ENCODE results near the gene CD96. TPM values are rescaled to one million over a fixed set of nuclear protein-coding genes. Genes with fewer than 3 reads are reported as not detected.

The CD96 gene
- polyA plus RNA-seq, 1 donor from 2014 or later, result not detected

GRCh38 chr3:111603679-111604078, 61.7 kb downstream of the CD96 start:
- Histone ChIP-seq H3K27ac (ENCODE audit: low read length) (no peak overlapping the region), H3K9ac (ENCODE audit: low read length) (no peak overlapping the region), H2AFZ (ENCODE audit: low read depth, low read length) (no peak overlapping the region), H3K9me3 (ENCODE audit: low read length) (no peaks in the 10 kb centered on the region), H3K36me3 (ENCODE audit: insufficient read depth, low read length) (no peaks in the 10 kb centered on the region), H3K79me2 (replicated peaks; ENCODE audit: insufficient read depth, low read length) (no peaks in the 10 kb centered on the region), H4K20me1 (ENCODE audit: insufficient read depth) (no peaks in the 10 kb centered on the region), H3K4me3 (ENCODE audit: low read length) (no peak overlapping the region), H3K9me2 (ENCODE audit: insufficient read depth, low read length) (no peaks in the 10 kb centered on the region), H3K27me3 (ENCODE audit: insufficient read depth, low read depth, low read length) (no peaks in the 10 kb centered on the region), H3F3A (ENCODE audit: insufficient read depth, low read length, poor library complexity, severe bottlenecking) (no peaks in the 10 kb centered on the region), H3K4me2 (ENCODE audit: low read length) (no peak overlapping the region)
- no peak for TF ChIP-seq TAF1 (IDR thresholded peaks at IDR 0.05; ENCODE audit: low read depth)

DNA sequence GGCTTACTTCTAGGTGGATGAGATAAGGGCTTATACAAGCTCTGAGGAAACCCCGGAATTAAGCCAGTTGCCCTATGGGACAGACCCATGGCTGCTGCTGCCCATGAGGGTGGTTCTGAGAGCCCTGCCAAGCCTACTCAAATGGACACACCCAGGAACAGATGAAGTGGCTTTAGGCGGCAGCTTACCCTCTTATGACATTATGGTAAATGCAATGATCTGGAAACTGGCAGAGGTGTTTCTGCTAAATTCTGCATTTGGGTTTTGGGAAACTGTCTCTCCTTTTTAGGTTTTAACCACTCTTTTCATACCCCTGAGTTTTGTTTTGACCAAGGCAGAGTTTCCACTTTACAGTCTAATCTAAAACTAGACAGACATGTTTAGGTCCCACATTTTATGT, 62.1 kb downstream of the CD96 start:
- no peaks in the 10 kb centered on the region for H3K79me2 ChIP-seq (replicated peaks; ENCODE audit: insufficient read depth, low read length)
- H3K9ac ChIP-seq (ENCODE audit: low read length), result no peak overlapping the region
- H3K4me3 ChIP-seq (ENCODE audit: low read length), result no peak overlapping the region
- H3K27ac ChIP-seq (ENCODE audit: low read length), result no peak overlapping the region
- H3K27me3 ChIP-seq (ENCODE audit: insufficient read depth, low read depth, low read length), result no peaks in the 10 kb centered on the region
- H3K4me2 ChIP-seq (ENCODE audit: low read length), result no peak overlapping the region
- no peaks in the 10 kb centered on the region for H3K9me3 ChIP-seq (ENCODE audit: low read length)
- H3K9me2 ChIP-seq (ENCODE audit: insufficient read depth, low read length), result no peaks in the 10 kb centered on the region
- TF ChIP-seq EZH2 (IDR thresholded peaks at IDR 0.05; ENCODE audit: borderline replicate concordance, insufficient read depth, low read length, poor library complexity, severe bottlenecking) (no peak), POLR2AphosphoS5 (IDR thresholded peaks at IDR 0.05) (no peak), CTCF (IDR thresholded peaks at IDR 0.05; ENCODE audit: poor library complexity, severe bottlenecking) (no peak), MXI1 (conservative IDR thresholded peaks at IDR 0.05; ENCODE audit: poor library complexity, severe bottlenecking) (no peak), TAF1 (IDR thresholded peaks at IDR 0.05; ENCODE audit: low read depth) (no peak)
- TF ChIP-seq, protein P1, sequence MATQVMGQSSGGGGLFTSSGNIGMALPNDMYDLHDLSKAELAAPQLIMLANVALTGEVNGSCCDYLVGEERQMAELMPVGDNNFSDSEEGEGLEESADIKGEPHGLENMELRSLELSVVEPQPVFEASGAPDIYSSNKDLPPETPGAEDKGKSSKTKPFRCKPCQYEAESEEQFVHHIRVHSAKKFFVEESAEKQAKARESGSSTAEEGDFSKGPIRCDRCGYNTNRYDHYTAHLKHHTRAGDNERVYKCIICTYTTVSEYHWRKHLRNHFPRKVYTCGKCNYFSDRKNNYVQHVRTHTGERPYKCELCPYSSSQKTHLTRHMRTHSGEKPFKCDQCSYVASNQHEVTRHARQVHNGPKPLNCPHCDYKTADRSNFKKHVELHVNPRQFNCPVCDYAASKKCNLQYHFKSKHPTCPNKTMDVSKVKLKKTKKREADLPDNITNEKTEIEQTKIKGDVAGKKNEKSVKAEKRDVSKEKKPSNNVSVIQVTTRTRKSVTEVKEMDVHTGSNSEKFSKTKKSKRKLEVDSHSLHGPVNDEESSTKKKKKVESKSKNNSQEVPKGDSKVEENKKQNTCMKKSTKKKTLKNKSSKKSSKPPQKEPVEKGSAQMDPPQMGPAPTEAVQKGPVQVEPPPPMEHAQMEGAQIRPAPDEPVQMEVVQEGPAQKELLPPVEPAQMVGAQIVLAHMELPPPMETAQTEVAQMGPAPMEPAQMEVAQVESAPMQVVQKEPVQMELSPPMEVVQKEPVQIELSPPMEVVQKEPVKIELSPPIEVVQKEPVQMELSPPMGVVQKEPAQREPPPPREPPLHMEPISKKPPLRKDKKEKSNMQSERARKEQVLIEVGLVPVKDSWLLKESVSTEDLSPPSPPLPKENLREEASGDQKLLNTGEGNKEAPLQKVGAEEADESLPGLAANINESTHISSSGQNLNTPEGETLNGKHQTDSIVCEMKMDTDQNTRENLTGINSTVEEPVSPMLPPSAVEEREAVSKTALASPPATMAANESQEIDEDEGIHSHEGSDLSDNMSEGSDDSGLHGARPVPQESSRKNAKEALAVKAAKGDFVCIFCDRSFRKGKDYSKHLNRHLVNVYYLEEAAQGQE (IDR thresholded peaks at IDR 0.05; ENCODE audit: borderline replicate concordance), result no peak
- H4K20me1 ChIP-seq (ENCODE audit: insufficient read depth), result no peaks in the 10 kb centered on the region
- H3F3A ChIP-seq (ENCODE audit: insufficient read depth, low read length, poor library complexity, severe bottlenecking), result no peaks in the 10 kb centered on the region
- no peaks in the 10 kb centered on the region for H3K36me3 ChIP-seq (ENCODE audit: insufficient read depth, low read length)
- H2AFZ ChIP-seq (ENCODE audit: low read depth, low read length), result no peak overlapping the region

DNA sequence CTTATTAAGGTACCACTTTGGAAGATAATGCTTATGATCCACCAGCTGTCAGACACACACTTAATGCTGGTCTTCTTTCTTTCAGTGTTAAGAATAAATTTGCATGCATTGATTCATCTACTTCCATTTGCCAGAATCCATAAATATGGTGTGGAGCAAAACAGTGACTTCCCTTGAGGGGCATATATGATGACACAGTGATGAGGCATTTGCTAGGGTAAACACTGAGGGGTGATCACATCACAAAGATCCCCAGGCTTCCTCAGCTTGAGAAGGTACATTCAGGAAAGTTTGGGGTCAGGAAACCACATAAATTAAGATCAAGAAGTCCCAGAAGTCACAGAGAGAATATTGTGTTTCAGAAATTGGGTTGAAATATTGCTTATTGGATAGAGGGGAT, 63.0 kb downstream of the CD96 start:
- Histone ChIP-seq H3K27me3 (ENCODE audit: insufficient read depth, low read depth, low read length) (no peaks in the 10 kb centered on the region), H3K9me3 (ENCODE audit: low read length) (no peaks in the 10 kb centered on the region), H2AFZ (ENCODE audit: low read depth, low read length) (no peak overlapping the region), H3K4me2 (ENCODE audit: low read length) (no peak overlapping the region), H3K9me2 (ENCODE audit: insufficient read depth, low read length) (no peaks in the 10 kb centered on the region), H3K9ac (ENCODE audit: low read length) (no peak overlapping the region), H3K79me2 (replicated peaks; ENCODE audit: insufficient read depth, low read length) (no peaks in the 10 kb centered on the region), H3F3A (ENCODE audit: insufficient read depth, low read length, poor library complexity, severe bottlenecking) (no peaks in the 10 kb centered on the region), H3K27ac (ENCODE audit: low read length) (no peak overlapping the region), H3K36me3 (ENCODE audit: insufficient read depth, low read length) (no peaks in the 10 kb centered on the region), H4K20me1 (ENCODE audit: insufficient read depth) (no peaks in the 10 kb centered on the region), H3K4me3 (ENCODE audit: low read length) (no peak overlapping the region)
- TF ChIP-seq RAD21 (conservative IDR thresholded peaks at IDR 0.05), result no peak
